Putamen (tissue), 1 donor: Measurements from ENCODE around the gene LRRFIP2.
"Not testable (repeated sequence)": the region's sequence is repeated elsewhere in the genome, so short reads cannot be mapped to it uniquely, and the experiment has no call there.

Experiments
- DNase-seq: peaks from one replicate; pipeline ENCODE4 v3.0.0-alpha.2; 2016; ENCODE audit warnings: low spot score

Gene LRRFIP2

DNA sequence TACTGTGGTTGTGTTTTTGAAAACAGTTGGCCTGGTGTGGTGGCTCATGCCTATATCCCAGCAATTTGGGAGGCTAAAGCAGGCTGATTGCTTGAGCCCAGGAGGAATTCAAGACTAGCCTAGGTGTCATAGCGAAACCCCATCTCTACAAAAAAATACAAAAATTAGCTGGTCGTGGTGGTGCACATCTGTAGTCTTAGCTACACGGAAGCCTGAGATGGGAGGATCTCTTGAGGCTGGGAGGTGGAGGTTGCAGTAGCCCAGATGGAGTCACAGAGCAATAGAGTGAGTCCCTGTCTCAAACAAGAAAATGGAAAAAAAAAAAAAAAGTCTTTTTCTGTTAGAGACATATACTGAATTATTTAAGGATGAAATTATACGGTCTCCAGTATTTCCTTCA, 14.7 kb upstream of the LRRFIP2 start:
- DNase-seq: no peak

DNA sequence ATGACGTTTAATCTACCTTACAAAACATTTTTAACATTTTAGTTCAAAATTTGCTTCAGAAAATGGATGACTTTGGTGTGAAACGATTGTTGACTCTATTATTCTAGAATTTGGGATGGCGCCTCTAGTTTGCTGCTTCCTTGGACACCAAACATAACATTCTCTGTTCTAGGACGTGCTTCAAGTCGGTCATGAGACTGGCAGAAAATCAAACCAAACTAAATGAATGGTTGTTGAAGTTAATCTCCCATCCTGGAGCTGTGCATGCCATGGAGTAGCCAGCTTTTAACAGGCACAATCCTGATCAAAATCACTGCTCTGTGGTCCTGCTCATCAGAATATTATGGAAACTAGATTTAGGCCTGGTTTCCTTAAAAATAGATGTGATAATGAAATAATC, 9.6 kb upstream of the LRRFIP2 start:
- DNase-seq: peak; percentile 92

DNA sequence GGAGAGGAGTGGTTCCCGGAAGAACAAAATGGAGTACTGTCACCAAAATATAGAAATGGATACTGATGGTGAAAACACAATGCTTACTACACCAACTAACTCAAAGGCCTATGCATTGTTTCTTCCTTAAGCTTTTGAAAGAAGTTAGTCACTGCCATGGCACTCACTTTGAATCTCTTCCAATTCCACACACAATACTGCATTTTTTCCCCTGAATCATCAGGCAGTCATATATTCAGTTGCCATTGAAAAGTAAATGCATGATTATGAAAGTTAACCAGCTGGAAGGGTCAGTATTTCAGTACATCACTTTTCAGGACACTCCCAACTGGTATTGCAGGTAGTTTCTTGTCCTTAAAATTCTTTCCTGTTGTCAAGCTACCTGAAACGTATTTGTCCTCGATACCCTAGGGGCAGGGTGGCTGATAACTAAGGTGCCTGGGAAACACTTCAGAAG, 9.0 kb upstream of the LRRFIP2 start:
- peak; percentile 71 for DNase-seq

DNA sequence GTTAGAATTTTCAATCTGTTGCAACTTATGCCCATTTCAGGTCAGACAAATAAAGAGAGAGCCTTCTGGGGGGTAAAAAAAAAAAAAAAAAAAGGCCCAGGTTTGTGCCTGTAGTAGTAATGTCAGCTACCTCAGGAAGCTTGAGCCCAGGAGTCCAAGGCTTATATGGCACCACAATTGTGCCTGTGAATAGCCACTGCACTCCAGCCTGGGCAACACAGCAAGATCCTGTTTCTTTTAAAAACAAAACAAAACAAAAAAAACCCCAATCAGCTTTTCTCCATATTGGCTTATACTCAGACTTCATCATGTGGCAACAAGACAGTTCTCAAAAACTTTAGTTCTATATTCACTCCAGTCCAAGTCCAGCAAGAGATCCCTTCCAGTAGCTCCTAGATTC, 8.4 kb upstream of the LRRFIP2 start:
- no peak for DNase-seq

DNA sequence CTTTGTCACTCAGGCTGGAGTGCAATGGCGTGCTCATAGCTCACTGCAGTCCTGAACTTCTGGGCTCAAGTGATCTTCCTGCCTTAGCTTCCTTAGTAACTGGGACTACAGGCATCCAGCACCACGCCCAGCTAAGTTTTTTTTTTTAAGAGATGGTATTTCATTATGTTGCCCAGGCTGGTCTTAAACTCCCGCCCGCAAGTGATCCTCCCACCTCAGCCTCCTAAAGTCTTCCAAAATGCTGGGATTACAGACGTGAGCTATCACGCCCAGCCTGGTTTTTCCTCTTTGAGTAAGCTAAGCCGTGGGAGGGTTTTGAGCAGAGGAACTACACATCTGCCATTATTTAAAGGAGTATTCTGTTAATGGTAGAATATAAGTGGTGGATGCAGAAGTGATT, 7.4 kb upstream of the LRRFIP2 start:
- DNase-seq: no peak

DNA sequence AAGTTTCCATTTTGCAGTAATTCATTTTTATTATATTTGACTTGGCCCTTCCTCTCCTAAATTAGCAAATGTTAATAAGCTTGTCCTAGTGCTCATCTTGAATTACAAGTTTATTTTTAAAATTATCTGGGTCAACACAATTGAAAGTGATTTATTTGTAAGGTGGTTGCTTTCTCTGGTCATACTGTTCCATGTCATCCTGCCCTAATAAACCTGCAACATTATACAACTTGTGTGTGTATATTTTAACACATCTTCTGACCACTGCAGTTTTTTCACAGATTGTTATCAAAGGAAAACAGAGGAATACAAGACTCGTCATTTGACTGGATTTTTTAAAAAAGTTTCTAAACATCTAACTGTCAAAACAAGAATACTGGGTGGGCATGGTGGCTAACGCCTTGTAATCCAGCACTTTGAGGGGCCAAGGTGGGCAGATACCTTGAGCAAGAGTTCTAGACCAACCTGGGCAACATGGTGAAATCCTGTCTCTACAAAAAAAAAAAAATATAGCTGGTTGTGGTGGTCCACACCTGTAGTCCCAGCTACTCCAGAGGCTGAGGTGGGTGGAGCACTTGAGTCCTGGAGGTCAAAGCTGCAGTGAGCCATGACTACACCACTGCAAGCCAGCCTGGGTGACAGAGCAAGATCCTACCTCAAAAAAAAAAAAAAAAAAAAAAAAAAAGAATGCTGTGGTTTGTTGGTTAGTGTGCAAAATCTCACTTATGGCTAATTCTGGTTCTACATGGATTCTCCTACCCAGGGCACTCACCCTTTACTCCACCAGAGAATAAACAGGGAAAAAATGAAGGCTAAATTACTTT, 5.0 kb upstream of the LRRFIP2 start:
- no peak for DNase-seq

DNA sequence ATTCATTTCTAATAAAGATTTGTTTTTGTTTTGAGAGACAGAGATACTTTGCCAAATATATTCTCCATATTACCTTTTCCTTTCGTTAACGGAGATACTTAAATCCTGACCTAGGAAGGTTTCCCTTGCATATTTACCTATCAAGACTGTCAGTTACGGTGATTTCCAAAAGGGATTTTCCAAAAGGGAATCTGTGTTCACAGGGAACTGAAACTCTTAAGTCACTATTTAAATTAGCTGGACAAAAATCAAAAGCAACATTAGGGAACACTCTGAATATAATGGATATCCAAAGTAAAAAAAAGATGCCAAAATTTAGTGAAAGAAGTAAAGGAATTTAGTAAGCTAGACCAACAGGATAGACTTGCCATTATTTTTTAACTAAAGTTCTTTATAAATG, 576 bp downstream of the LRRFIP2 start:
- DNase-seq: no peak

DNA sequence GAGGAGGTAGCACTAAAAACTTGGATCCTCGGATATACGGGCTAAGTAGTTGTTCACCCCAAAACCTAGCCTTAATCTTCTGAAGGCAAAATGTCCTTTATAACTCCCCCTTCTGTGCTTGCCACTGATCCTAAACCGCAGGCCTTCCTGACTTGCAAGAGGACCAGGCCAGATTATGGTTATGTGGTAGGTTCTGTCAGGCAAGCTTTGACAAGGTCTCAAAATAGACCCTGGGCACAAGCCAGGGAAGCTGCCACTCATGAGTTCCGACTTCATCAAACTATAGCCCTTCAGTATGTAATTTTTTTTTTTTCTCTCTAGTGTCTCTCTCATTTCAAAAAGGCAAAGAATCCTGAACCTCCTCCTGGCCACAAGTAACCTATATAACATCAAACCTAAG, 3.2 kb downstream of the LRRFIP2 start:
- no peak for DNase-seq

DNA sequence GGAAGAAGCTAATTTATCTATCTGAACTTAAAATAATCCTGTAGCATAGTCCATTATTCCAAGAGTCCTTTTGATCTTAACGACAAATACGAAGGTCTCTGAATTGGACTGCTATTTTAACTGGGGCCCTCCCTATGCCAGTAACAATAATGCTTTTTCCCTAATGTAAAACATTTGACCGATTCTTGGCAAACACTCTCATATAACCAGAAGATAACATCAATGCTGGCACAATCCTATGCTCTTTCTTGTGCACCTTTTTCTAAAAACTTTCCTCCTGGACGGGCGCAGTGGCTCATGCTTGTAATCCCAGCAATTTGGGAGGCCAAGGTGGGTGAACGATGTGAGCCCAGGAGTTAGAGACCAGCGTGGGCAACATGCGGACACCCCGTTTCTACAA, 3.9 kb downstream of the LRRFIP2 start:
- no peak for DNase-seq

DNA sequence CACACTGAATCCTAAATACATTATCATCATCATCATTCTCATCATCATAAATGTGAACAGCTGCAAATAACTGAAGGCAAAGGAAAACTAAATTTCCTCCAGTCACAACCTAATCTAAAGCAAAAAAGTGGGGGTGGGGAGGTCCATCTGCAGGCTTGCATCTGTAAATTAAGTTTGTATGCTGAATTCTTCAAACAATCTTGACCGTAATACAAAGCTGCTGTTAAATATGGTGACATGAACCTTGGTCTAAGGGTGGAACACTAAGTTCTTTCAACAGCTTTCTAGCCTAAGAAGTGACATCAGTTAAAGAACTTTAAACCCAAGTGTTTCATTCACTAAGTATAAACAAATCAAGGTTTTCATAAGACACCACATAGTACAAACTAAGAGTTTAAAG, 4.3 kb downstream of the LRRFIP2 start:
- no peak for DNase-seq

DNA sequence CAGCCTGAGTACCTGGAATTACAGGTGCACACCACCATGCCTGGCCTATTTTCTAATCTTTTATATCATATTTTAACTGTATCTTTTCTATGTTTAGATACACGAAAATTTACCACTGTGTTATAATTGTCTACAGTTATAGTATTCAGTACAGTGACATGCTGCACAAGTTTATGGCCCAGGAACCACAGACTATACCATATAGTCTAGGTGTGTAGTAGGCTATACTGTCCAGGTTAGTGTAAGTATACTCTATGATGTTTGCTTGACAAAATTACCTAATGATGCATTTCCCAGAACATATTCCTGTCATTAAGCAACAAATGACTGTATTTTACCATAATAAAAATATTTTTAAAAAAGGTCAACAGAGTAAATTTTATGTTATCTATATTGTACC, 5.5 kb downstream of the LRRFIP2 start:
- DNase-seq: no peak

DNA sequence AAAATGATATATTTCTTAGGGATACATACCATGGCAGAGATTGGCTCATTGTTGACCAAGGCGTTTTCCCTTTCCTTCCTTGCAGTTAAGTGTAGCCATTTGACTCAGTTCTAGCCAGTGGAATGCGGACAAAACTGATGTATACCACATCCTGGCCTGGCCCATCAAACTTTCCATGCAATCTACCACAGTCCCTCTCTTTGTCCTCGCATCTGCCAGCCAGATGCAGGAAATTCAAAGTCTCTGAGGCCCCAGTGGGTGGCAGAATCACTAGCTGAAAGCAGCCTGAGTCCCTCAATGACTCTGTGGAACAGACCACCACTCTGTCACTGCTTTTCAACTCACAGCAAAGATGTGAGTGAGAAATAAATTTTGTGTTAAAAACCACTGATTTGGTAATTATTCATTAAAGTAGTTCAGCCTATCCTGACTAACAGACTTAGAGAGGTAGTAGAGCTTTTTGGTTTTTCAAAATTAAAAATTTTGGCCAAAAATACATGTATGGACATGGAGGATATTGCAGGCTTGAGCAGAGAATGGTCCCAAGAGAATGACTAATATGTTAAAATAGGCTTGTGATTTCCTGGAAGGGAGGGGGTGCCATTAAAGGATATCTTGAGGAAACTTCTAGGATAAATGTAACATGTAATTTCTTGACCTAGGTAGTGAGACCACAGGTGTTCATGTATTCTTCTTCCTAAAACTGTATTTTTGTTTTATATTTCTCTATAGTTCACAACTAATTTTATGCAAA, 10.9 kb downstream of the LRRFIP2 start:
- no peak for DNase-seq

DNA sequence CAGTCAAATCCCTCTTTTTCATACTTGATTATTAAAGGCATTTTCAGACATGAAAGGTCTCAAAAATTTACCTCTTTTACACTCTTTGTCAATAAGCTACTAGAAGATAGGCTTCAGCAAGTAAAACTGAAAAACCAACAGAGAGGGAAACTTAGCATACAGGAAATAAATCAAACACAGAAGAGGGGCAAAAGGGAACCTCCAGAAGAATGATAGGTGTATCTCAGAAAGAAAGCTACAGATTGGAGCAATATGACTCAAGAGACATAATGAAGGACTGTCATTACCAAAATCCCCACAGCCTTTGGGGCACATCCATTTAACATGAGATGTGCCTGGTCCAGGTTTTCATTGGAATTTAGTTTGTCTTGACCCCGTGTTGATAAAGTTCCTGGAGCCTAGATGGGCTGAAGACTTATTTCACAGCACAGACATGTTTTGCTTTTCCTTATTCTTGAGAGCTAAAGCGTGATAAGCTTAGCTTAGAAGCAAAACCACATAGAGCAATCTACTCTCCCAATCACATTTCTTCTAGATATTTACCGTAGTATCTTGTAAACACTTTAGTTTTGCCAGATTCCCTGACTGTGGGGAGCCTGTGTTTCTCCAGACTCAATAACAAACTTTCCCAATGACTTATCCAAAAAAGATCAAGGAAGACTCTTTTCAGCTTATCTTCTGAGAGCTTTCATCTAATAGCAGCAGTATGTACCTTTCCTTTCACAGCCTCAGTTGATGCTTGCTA, 11.7 kb downstream of the LRRFIP2 start:
- DNase-seq: no peak

DNA sequence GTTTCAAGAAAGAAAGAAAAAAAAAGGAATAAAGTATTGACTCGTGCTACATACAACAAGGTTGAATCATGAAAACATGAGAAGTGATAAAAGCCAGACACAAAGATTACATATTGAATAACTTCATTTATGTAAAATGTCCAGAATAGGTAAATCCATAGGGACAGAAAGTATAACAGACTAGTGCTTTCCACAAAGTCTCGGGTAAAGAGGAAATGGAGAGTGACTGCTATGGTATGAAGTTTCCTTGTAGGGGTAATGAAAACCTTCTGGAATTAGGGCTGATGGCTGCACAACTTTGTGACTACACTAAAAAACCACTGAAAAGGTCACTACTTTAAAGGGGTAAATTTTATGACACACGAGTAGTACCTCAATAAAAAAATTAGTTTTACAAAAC, 13.0 kb downstream of the LRRFIP2 start:
- no peak for DNase-seq

DNA sequence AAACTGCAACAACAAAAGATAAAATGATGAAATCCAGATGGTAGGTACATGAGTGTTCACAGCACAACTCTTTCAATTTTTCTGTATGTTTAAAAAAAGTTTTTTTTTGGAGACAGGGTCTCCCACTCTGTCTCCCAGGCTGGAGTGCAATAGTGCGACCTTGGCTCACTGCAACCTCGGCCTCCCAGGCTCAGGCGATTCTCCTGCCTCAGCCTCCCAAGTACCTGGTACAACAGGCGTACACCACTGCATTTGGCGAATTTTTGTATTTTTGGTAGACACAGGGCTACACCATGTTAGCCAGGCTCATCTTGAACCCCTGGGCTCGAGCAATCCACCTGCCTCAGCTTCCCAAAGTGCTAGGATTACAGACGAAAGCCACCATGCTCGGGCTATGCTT, 18.6 kb downstream of the LRRFIP2 start:
- no peak for DNase-seq

DNA sequence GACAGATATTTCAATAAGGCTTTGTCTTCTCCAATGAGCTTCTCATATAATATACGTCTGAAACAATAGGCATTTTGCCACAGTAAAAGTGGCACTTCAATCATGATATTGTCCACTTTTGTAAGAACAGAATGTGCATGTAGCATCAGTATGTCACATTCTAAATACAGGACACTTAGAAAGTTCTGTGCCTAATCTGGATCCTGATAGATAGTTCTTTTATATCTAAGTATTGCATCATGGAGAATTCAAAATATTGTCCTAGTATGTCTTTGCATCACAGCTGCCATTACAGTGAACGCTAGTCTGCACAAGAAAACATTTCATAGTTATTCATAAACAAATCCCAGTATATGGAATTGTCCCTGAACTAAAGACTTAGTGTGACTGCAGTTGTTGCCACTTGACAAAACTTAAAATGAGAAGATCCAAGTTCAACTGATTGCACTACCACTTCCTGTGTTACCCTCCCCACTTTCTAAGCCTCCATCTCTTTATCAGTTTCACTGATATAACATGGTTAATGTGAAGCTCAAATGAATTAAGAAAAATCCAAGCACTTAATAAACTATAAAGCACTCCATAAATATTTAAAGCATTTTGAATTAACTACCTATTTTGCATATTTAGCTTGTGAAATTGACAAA, 19.6 kb downstream of the LRRFIP2 start:
- no peak for DNase-seq

DNA sequence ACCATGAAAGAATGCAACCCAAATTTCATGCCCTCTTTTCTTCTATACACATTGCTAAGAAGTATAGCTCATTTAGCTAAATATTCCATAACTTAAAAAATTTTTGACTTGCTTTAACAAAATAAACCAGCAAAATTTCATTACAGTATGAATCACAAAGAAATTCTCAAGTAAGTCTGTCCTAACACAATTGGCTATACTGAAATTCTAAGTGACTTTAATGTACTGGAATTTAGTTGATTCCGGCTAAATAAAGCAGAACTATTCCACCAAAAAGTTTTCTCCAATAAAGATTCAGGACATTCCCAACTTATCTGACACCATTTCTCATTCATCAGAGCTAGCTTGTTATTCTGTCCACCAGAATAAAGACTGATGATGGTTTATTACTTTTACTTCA, 23.8 kb downstream of the LRRFIP2 start:
- DNase-seq: no peak

DNA sequence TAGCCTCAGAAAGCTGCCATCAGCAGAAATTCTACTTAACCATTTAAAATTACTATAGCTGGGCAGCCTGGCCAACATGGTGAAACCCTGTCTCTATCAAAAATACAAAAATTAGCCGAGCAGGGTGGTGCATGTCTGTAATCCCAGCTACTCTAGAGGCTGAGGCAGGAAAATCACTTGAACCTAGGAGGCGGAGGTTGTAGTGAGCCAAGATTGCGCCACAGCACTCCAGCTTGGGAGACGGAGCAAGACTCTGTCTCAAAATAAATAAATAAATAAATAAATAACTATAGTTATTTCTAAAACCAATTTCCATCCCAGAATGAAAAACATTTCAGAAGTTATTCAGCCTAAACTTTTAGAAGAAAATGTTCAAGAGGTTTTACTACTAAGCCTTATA, 25.1 kb downstream of the LRRFIP2 start:
- no peak for DNase-seq

DNA sequence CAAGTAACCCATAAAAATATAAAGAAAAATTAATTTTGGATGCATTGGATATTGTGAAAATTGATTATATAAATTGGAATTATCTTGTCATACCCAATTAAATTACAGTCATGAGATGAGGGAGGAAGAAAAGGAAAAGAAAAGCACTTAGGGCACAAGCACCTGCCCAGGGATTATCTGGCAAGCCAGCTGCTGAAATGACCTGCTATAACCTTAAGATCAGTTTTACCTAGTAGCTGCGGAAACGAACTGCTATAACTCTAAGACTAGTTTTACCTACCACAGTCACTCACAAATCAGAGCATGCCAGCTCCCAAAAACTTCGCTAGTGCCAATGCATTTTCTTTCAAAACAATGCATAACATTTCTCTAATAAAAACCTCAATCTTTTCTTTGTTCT, 26.2 kb downstream of the LRRFIP2 start:
- DNase-seq: no peak

DNA sequence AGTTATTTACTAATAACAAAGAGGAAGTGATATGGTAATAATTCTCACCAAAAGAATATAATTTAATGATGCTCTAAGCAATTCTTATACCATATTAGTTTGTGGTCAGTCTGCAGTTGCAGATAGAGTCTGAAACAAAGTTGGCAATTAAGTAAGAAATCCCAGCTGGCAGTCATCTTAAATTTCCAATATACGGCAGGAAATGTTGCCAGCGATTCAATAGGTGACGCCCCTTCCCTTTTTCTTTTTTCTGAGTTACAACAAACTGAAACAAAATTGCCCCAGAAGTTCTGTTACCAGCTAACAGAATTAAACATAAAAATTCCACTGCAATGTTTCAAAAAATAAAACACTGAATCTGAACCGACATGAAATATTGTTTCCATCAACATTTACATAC, 26.7 kb downstream of the LRRFIP2 start:
- no peak for DNase-seq

DNA sequence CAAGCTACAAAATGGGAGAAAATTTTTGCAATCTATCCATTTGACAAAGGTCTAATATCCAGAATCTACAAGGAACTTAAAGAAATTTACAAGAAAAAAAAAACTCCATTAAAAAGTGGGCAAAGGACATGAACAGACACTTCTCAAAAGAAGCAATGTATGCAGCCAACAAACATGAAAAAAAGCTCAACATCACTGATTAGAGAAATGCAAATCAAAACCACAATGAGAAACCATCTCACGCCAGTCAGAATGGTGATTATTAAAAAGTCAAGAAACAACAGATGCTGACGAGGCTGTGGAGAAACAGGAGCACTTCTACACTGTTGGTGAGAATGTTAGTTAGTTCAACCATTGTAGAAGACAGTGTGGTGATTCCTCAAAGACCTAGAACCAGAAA, 27.5 kb downstream of the LRRFIP2 start:
- DNase-seq: not testable (repeated sequence)

DNA sequence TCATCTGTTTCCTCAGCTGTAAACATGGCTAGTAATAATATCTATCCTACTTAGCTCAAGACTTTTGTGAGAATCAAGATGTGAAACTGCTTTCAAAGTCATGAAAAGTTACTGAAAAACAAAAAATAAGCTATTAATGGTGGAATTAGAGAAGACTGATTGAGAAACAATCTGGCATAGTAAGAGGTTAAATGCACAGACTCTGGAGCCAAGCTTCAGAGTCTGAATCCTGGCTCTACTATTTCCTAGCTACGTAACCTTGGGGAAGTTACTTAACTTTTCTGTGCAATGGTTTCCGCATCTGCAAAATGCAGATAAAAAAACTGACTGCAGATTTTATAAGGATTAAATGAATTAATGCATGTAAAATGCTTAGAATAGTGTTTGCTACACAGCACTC, 28.8 kb downstream of the LRRFIP2 start:
- no peak for DNase-seq
